Nucleus accumbens (tissue), 56 donors: ENCODE data around the gene UNC5CL.

Experiments
- DNase-seq, 56 donors: peaks; one replicate each; lab custom pipeline; 2025; lab: John Stamatoyannopoulos, UW

The UNC5CL gene

GRCh38 chr6:41065550-41066026, 26.6 kb upstream of the UNC5CL start:
- DNase-seq = no peak

GRCh38 chr6:41064841-41065240, 25.8 kb upstream of the UNC5CL start:
- no peak for DNase-seq

- no peak for DNase-seq
Observed at GRCh38 chr6:41063884-41064285, 24.9 kb upstream of the UNC5CL start.

GRCh38 chr6:41062056-41062455, 23.0 kb upstream of the UNC5CL start:
- DNase-seq = no peak

GRCh38 chr6:41061196-41061726, 22.2 kb upstream of the UNC5CL start:
- DNase-seq = no peak

GRCh38 chr6:41059556-41059955, 20.5 kb upstream of the UNC5CL start:
- DNase-seq = no peak

GRCh38 chr6:41058783-41059181, 19.8 kb upstream of the UNC5CL start:
- no peak for DNase-seq

- no peak for DNase-seq
Observed at GRCh38 chr6:41056768-41057490, 17.9 kb upstream of the UNC5CL start.

- no peak for DNase-seq
Observed at GRCh38 chr6:41055149-41055548, 16.1 kb upstream of the UNC5CL start.

GRCh38 chr6:41054511-41054910, 15.5 kb upstream of the UNC5CL start:
- no peak for DNase-seq

GRCh38 chr6:41053041-41053440, 14.0 kb upstream of the UNC5CL start, which contains the start of gene APOBEC2:
Gene APOBEC2, plus strand, starts transcription at chr6:41053202. Its CDS starts 146 bp downstream, at chr6:41053348.
- DNase-seq = no peak

- DNase-seq = no peak
Observed at GRCh38 chr6:41051873-41052272, 12.9 kb upstream of the UNC5CL start.

- DNase-seq = no peak
Observed at GRCh38 chr6:41050536-41050935, 11.5 kb upstream of the UNC5CL start.

GRCh38 chr6:41049955-41050354, 10.9 kb upstream of the UNC5CL start:
- no peak for DNase-seq

- DNase-seq = no peak
Observed at GRCh38 chr6:41049521-41049920, 10.5 kb upstream of the UNC5CL start.

- DNase-seq = no peak
Observed at GRCh38 chr6:41047745-41048732, 9.0 kb upstream of the UNC5CL start.

GRCh38 chr6:41047306-41047705, 8.3 kb upstream of the UNC5CL start:
- DNase-seq = no peak

GRCh38 chr6:41046084-41046483, 7.1 kb upstream of the UNC5CL start:
- DNase-seq = no peak

- DNase-seq = no peak
Observed at GRCh38 chr6:41045664-41046063, 6.6 kb upstream of the UNC5CL start.

GRCh38 chr6:41043151-41043550, 4.1 kb upstream of the UNC5CL start:
- DNase-seq = no peak
